ENCODE measurements around the gene TMED4.
"Not testable (repeated sequence)": the region's sequence is repeated elsewhere in the genome, so short reads cannot be mapped to it uniquely, and the experiment has no call there.

- TF ChIP-seq CTCF (IDR thresholded peaks at IDR 0.05; ENCODE audit: insufficient read depth, low read length, poor library complexity, severe bottlenecking); EZH2phosphoT487 (conservative IDR thresholded peaks at IDR 0.05; ENCODE audit: low read length): not testable (repeated sequence)
Measured at GRCh38 chr7:44552473-44553005, 29.5 kb downstream of the TMED4 start.
